COLO668 (cell line): ENCODE data around the gene LRRC7.

Experiments
- DNase-seq: peaks from one replicate; lab custom pipeline; 2025; ENCODE audit not compliant: unreplicated experiment; lab: John Stamatoyannopoulos, UW

The LRRC7 gene

DNA sequence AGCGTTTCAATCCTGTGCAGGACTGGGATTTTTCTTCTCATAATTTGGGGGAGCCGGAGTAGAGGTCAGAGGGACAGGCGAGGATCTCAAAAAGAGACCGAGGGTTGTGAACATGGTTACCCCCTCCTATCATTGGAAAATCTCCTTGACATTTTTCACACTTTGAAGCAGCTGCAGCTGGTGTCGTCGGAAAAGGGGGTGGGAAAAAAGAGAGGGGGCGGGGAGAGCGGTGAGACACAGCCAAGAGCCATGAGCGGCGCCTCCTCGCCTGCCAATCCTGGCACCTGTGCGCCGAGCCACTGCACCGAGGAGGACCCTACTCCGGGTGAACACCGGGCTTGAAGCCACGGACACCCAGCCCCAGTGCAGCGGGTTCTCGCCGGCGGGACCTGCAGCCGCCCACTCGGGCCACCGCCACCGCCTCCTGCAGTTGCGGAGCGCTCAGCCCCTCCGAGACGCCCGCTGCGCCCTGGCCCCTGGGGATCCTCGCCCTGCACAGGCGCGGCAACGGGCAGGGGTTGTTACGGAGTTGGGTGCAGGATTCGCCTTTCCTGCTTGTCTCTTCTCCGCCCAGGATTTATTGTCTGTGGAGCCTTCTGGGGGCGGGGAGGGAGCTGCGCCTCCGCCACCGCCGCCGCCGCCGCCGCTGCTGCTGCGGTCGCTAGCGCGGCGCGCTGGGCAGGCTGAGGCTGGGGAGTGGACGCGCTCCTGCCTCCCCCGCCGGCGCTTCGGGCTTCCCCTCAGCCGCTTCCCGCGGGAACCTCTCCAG is at the start of gene LRRC7:
Gene LRRC7 (plus strand): TSS at position 271 of the 769 bp plus-strand sequence. CDS start 718 bp downstream, outside the sequence.
- peak; percentile 89 for DNase-seq

GRCh38 chr1:69519006-69519405 is 48.7 kb upstream of the LRRC7 start:
- no peak for DNase-seq

- no peak for DNase-seq
Observed at GRCh38 chr1:69520326-69520725, 47.4 kb upstream of the LRRC7 start.

GRCh38 chr1:69523032-69523431 is 44.7 kb upstream of the LRRC7 start:
- DNase-seq: no peak

- DNase-seq: no peak
Observed at GRCh38 chr1:69523461-69523860, 44.3 kb upstream of the LRRC7 start.

- no peak for DNase-seq
Observed at GRCh38 chr1:69524015-69524414, 43.7 kb upstream of the LRRC7 start.

DNA sequence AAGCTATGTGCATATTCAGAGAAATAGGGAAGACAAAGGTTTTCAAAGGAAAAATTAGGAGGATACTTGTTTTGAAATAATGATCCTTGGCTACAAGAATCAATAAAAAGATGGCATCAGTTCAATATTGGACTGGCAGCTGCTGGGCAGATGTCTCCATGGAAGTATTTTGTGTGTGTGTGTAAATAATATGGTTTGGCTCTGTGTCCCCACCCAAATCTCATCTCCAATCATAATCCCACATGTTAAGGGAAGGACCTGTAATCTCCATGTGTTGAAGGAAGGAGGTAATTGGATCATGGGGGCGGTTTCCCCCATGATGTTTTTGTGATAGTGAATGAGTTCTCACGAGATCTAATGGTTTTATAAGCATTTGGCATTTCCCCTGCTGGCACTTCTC is 40.4 kb upstream of the LRRC7 start:
- DNase-seq: no peak

GRCh38 chr1:69528376-69528775 is 39.3 kb upstream of the LRRC7 start:
- no peak for DNase-seq

DNA sequence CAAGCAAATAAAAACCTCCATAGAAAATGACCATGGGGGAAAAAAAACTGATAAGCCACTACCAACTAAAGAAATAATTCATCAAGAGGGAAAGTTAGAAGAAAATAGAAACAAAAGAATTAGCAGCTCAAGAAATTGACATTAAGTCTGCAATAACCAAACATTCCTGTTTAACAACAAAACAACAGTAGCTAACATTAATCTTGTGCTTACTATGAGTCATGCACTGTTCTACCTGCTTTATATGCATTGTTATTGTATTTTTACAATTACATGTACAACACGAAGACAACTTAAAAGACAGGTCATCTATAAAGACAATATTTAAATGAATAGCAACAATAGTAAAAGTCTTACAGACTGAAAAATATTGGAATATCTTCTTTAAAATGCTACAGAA is 34.4 kb upstream of the LRRC7 start:
- DNase-seq: no peak

GRCh38 chr1:69534829-69535228 is 32.9 kb upstream of the LRRC7 start:
- no peak for DNase-seq

GRCh38 chr1:69535490-69535889 is 32.2 kb upstream of the LRRC7 start:
- DNase-seq: no peak

- no peak for DNase-seq
Observed at GRCh38 chr1:69540052-69540451, 27.7 kb upstream of the LRRC7 start.

DNA sequence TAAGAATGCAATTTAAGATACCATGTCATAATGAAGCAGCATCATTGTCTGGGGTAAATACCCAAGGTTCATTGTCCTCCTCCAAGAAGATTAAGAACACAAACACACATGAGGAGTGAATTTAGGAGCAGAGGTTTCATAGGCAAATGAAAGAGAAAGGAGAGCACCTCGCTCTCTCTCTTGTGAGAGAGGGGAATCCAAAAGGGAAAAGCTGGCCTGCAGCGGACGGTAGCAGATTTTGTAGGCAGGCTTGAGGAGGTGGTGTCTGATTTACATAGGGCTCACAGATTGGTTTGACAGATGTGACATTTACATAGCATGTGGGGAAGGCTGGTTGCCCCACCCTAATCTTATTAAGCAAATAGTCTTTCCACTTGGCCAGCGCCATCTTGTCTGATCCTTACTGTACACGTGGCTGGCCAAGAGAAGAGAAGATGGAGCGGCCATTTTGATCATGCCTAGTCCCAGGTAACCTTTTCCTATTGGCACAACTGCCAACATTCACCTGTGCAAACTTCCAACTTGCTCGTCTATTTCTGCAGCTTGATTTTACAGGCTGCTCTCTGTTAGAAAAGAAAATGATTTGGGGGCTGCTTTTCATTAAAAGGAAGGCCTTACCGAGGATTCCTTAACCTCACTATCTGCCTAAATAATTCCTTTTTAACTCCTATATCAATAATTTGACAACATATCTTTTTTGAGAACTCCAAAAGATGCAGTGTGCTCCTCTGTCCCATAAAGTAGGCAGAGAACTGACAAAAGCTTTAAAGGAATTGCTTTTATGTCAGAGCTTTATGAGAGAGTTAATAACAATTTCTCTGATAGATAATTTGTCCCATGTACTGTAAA is 16.0 kb upstream of the LRRC7 start:
- no peak for DNase-seq

DNA sequence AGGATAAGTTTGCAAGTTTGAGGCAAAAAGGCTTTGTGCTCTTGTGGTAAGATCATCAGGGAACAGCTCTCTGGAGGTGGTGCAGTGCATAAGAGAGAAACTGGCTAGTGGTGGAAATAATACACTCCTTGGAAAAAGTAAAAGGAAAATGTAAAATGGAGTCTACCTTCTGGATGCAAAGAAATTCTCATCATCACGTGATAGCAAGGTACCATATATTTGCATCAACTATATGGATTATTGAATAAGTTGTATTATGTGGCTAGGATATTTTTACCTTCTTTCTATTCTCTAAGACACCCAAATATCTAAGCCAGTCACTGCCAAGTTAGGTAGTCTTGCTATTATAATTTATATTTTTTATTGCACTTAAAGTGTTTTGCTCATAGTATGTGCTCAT is 14.0 kb upstream of the LRRC7 start:
- DNase-seq: no peak

DNA sequence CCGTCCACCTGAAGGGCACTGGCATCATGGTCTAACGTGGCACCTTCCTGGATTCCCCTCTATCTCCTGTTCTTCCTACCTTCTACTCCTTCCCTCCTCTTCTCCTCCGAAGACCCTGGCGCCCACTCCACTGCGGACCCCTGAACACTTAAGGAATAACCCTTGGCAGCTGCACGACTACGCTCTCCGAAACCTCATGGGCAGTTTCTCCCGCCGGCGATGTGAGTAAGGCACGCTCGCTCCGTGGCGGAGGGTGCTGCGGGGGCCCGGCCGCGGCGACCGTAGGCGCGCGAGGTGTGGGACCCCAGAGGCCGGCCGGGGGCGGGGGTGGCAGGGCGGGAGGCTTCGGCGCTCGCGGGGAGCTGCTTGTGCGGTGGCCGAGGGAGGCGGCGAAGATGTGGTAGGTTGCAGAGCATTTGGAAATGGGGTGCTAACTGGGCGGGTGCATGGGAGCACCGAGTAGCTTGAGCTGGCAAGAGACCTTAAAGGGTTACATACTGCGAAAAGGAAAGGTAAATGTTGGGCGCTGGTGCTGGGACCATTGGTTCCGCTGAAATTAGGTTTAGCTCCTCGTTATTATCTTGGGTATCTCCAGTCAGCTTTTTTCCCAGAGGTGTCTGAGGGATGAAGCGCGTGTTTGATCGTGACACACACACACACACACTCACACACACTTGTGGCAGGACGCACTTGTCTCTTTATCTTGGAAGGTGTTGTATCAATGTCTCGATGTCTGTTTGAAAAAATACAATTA is 876 bp downstream of the LRRC7 start:
- DNase-seq: peak; percentile 75

GRCh38 chr1:69569175-69569541 is 1.4 kb downstream of the LRRC7 start:
- DNase-seq: no peak

- DNase-seq: no peak
Observed at GRCh38 chr1:69569576-69570328, 2.0 kb downstream of the LRRC7 start.

GRCh38 chr1:69570356-69570755 is 2.6 kb downstream of the LRRC7 start:
- no peak for DNase-seq

DNA sequence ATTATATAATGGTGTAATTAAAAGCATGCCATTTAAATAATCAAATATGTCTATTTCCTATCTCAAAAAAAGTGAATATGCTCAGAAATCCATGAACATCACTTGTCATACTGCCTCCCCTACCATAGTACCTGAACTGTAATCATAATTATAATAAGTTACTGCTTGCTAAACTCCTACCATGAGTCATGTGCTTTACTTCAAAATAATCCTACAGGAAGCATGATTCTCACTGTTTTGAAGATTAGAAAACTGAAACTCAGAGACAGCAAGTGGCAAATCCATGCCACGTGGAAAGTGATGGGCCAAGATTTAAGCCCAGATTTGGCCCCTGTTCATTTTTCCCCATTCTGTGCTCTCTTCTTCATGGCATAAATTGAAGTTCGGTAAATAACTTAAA is 5.2 kb downstream of the LRRC7 start:
- no peak for DNase-seq

- no peak for DNase-seq
Observed at GRCh38 chr1:69573911-69574310, 6.2 kb downstream of the LRRC7 start.

- DNase-seq: no peak
Observed at GRCh38 chr1:69585666-69586065, 17.9 kb downstream of the LRRC7 start.
